ENCODE data around the gene CD38. TPM values are rescaled to one million over a fixed set of nuclear protein-coding genes. Genes with fewer than 3 reads are reported as not detected.
"Not testable (repeated sequence)": the region's sequence is repeated elsewhere in the genome, so short reads cannot be mapped to it uniquely, and the experiment has no call there.

The CD38 gene
- total RNA-seq (2021): not detected in 2 replicates
- Bru-seq, nascent RNA: percentile 8 among the genes with signal in this experiment
- percentile 9 among the genes with signal in this experiment for BruChase-seq, experiment 1, labeled RNA remaining after a 2-hour chase
- percentile 13 among the genes with signal in this experiment for BruChase-seq, experiment 2, labeled RNA remaining after a 6-hour chase
- long read RNA-seq: 0 reads

GRCh38 chr4:15778289-15779241 is at the start of gene CD38:
Gene CD38, plus strand, starts transcription at chr4:15778328. Its CDS starts 87 bp downstream, at chr4:15778415.
- Histone ChIP-seq H3K27me3 (replicated peaks; ENCODE audit: insufficient read depth, low read depth, low read length, poor library complexity) (peaks cover 16% of the 10 kb centered on the region), H3K36me3 (ENCODE audit: insufficient read depth, low read length, poor library complexity, severe bottlenecking) (no peaks in the 10 kb centered on the region), H3K9me3 (ENCODE audit: low read depth, low read length, poor library complexity, severe bottlenecking) (no peaks in the 10 kb centered on the region), H3K4me1 (ENCODE audit: insufficient read depth, low read length, poor library complexity, severe bottlenecking) (no peaks in the 10 kb centered on the region), H3K27ac (ENCODE audit: low read depth, low read length, poor library complexity, severe bottlenecking) (no peak within 1 kb of the TSS), H3K4me3 (ENCODE audit: low read depth, low read length, poor library complexity, severe bottlenecking) (peak within 1 kb of the TSS; percentile 48)
- TF ChIP-seq EZH2 (IDR thresholded peaks at IDR 0.05; ENCODE audit: borderline replicate concordance, low read depth, low read length, poor library complexity, severe bottlenecking): no peak
- TF ChIP-seq, protein P1, sequence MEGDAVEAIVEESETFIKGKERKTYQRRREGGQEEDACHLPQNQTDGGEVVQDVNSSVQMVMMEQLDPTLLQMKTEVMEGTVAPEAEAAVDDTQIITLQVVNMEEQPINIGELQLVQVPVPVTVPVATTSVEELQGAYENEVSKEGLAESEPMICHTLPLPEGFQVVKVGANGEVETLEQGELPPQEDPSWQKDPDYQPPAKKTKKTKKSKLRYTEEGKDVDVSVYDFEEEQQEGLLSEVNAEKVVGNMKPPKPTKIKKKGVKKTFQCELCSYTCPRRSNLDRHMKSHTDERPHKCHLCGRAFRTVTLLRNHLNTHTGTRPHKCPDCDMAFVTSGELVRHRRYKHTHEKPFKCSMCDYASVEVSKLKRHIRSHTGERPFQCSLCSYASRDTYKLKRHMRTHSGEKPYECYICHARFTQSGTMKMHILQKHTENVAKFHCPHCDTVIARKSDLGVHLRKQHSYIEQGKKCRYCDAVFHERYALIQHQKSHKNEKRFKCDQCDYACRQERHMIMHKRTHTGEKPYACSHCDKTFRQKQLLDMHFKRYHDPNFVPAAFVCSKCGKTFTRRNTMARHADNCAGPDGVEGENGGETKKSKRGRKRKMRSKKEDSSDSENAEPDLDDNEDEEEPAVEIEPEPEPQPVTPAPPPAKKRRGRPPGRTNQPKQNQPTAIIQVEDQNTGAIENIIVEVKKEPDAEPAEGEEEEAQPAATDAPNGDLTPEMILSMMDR (conservative IDR thresholded peaks at IDR 0.05; ENCODE audit: low read depth, low read length): no peak
- ChIA-PET POLR2A (ENCODE audit: low non-redundant PET) (no interaction called here), CTCF (no interaction called here)
- BruUV-seq (replicated peaks): no TSS peak
- peak; percentile 13 for DNase-seq (ENCODE audit: low spot score)
- intact Hi-C loops (cut with micrococcal nuclease; ENCODE audit: unreplicated experiment): no loop called here

GRCh38 chr4:15729910-15730533 is 48.1 kb upstream of the CD38 start:
- Histone ChIP-seq H3K27me3 (replicated peaks; ENCODE audit: insufficient read depth, low read depth, low read length, poor library complexity) (no peaks in the 10 kb centered on the region), H3K4me3 (ENCODE audit: low read depth, low read length, poor library complexity, severe bottlenecking) (no peak overlapping the region), H3K4me1 (ENCODE audit: insufficient read depth, low read length, poor library complexity, severe bottlenecking) (no peaks in the 10 kb centered on the region), H3K27ac (ENCODE audit: low read depth, low read length, poor library complexity, severe bottlenecking) (no peak overlapping the region), H3K9me3 (ENCODE audit: low read depth, low read length, poor library complexity, severe bottlenecking) (no peaks in the 10 kb centered on the region), H3K36me3 (ENCODE audit: insufficient read depth, low read length, poor library complexity, severe bottlenecking) (no peaks in the 10 kb centered on the region)
- DNase-seq (ENCODE audit: low spot score): peak; percentile 62
- POLR2A ChIA-PET (ENCODE audit: low non-redundant PET): no interaction called here
- CTCF ChIA-PET: no interaction called here
- no TSS peak for BruUV-seq (replicated peaks)
- no peak for TF ChIP-seq EZH2 (IDR thresholded peaks at IDR 0.05; ENCODE audit: borderline replicate concordance, low read depth, low read length, poor library complexity, severe bottlenecking)
- TF ChIP-seq, protein P1 (conservative IDR thresholded peaks at IDR 0.05; ENCODE audit: low read depth, low read length): peak; percentile 88
- intact Hi-C loops (cut with micrococcal nuclease; ENCODE audit: unreplicated experiment): loop anchor here (2.0 kb wide), 1 partner anchor 227 kb away; no protein-coding TSS in a partner anchor

- BruUV-seq (replicated peaks); DNase-seq (ENCODE audit: low spot score); H3K4me3 ChIP-seq (ENCODE audit: low read depth, low read length, poor library complexity, severe bottlenecking); H3K9me3 ChIP-seq (ENCODE audit: low read depth, low read length, poor library complexity, severe bottlenecking); H3K36me3 ChIP-seq (ENCODE audit: insufficient read depth, low read length, poor library complexity, severe bottlenecking); intact Hi-C loops (cut with micrococcal nuclease; ENCODE audit: unreplicated experiment); H3K4me1 ChIP-seq (ENCODE audit: insufficient read depth, low read length, poor library complexity, severe bottlenecking); CTCF ChIA-PET; H3K27me3 ChIP-seq (replicated peaks; ENCODE audit: insufficient read depth, low read depth, low read length, poor library complexity); H3K27ac ChIP-seq (ENCODE audit: low read depth, low read length, poor library complexity, severe bottlenecking); POLR2A ChIA-PET (ENCODE audit: low non-redundant PET): not testable (repeated sequence)
These were observed 45.1 kb upstream of the CD38 start for GRCh38 chr4:15733061-15733460.

All from A673 (cell line).